C4-2B (cell line): ENCODE results near the gene TRIO.

Source experiments
- H3K27ac ChIP-seq: fragments of 450-650 bp; 2 replicates; pipeline ENCODE4 v1.5.1; 2017
- CTCF ChIP-seq: fragments of 450-650 bp; conservative IDR thresholded peaks from 2 replicates; pipeline ENCODE4 v1.5.1; 2017; ENCODE audit warnings: mild to moderate bottlenecking
- ZFX ChIP-seq: fragments of 450-650 bp; IDR thresholded peaks from 2 replicates; pipeline ENCODE4 v1.6.1; 2017

TRIO gene

GRCh38 chr5:14258840-14259239 lies 115.7 kb downstream of the TRIO start:
- TF ChIP-seq CTCF (no peak), ZFX (no peak)
- H3K27ac ChIP-seq: no peak overlapping the region

- no peak overlapping the region for H3K27ac ChIP-seq
- TF ChIP-seq ZFX (no peak), CTCF (no peak)
Observed at GRCh38 chr5:14260637-14261036, 117.5 kb downstream of the TRIO start.

GRCh38 chr5:14261235-14261634 lies 118.1 kb downstream of the TRIO start:
- TF ChIP-seq ZFX (no peak), CTCF (no peak)
- H3K27ac ChIP-seq: no peak overlapping the region

GRCh38 chr5:14261856-14262611 lies 118.9 kb downstream of the TRIO start:
- no peak for TF ChIP-seq CTCF
- TF ChIP-seq ZFX: no peak
- no peak overlapping the region for H3K27ac ChIP-seq

GRCh38 chr5:14263113-14263512 lies 120.0 kb downstream of the TRIO start:
- no peak overlapping the region for H3K27ac ChIP-seq
- no peak for TF ChIP-seq CTCF
- TF ChIP-seq ZFX: no peak

GRCh38 chr5:14263699-14264098 lies 120.6 kb downstream of the TRIO start:
- TF ChIP-seq ZFX: no peak
- no peak for TF ChIP-seq CTCF
- H3K27ac ChIP-seq: no peak overlapping the region

- peak overlapping the region; percentile 16; the same call in 1 of the 2 replicates for H3K27ac ChIP-seq
- TF ChIP-seq ZFX (no peak), CTCF (no peak)
Observed at GRCh38 chr5:14264605-14265316, 121.6 kb downstream of the TRIO start.
